NCI-H128 (cell line): ENCODE measurements around the gene FCHSD2.
"Not testable (repeated sequence)": the region's sequence is repeated elsewhere in the genome, so short reads cannot be mapped to it uniquely, and the experiment has no call there.

Experiments
- DNase-seq: peaks from one replicate; lab custom pipeline; 2025; ENCODE audit not compliant: unreplicated experiment; lab: John Stamatoyannopoulos, UW

FCHSD2 gene

GRCh38 chr11:73126804-73127480 is 15.2 kb downstream of the FCHSD2 start:
- no peak for DNase-seq

DNA sequence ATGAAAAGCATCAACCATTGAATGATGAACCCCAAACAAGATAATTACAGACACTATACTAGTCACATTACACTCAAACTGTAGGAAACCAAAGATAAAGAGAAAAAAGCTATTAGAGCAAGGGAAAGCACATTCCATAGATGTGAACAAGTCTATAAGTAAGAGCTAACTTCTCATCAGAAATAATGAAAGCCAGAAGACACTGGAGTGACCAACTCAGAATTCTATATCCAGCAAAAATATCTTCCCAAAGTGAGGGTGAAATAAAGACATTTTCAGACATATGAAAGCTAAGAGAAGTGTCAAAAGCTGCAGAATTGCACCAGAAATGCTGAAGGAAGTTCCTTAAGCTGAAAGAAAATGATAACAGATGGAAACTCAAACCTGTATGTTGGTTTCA is 17.3 kb downstream of the FCHSD2 start:
- DNase-seq, result no peak

- not testable (repeated sequence) for DNase-seq
Observed at GRCh38 chr11:73123892-73124291, 18.2 kb downstream of the FCHSD2 start.

GRCh38 chr11:73121692-73122091 is 20.4 kb downstream of the FCHSD2 start:
- no peak for DNase-seq

DNA sequence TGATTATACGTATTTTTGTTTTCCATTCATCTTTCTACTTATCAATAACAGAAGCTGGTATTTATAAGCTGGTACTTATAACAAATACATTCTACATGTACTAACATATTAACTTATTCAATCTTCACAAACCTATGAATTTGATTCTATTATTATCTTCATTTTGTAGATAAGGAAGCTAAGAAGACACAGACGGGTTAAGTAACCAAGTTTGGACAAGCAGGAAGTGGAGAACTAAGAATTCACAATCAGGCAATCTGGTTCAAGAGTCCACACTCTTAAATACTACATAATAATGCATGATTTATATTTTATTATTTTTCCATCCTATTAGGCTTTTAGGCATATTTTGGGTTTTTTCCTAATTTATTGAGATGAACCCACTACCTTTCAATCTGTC is 25.0 kb downstream of the FCHSD2 start:
- no peak for DNase-seq

DNA sequence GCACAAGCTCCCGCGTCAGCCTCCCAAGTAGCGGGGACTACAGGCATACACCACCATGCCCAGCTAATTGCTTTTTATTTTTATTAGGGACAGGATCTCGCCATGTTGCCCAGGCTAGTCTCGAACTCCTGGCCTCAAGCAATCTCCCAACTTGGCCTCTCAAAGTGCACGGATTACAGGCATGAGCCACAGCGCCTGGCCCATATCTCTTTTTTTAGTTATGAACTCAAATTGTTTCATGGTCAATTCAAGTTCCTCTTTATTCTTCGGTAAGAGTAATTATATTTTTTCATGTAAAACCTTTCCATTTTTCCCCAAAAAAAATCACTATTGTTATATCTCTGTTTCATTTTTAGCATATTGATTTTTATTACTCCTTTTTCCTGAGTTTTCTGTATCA is 25.5 kb downstream of the FCHSD2 start:
- no peak for DNase-seq

- DNase-seq, result no peak
Observed at GRCh38 chr11:73114835-73115220, 27.3 kb downstream of the FCHSD2 start.

DNA sequence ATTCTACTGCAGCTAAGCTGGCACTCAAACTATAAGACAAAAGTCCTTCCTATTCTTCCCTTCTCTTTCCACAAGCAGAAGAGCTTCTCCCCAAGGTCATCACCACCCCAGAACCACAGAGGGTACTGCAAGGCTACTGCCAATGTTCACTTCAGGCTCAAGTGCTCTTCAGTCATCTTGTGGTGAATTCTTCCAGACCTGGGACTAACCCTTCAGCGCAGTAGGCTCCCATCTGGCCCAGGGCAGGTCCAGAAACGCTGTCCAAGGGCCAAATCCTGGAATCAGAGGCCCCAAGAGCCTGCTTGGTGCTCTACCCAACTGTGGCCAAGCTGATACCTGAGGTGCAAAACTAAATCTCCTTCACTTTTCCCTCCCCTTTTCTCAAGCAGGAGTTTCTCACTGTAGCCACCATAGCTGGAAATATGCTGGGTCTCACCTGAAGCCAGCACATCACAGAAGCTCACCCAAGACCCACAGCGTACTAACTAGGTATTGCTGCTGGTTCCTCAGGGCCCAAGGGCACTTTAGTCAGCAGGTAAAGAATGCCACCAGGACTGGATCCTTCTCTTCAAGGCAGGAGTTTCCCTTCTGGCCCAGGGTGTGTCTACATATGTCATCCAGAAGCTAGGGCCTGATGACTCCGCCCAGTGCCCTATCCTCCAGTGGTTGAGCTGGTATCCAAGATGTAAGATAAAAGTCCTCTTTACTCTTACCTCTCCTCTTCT is 27.8 kb downstream of the FCHSD2 start:
- no peak for DNase-seq

DNA sequence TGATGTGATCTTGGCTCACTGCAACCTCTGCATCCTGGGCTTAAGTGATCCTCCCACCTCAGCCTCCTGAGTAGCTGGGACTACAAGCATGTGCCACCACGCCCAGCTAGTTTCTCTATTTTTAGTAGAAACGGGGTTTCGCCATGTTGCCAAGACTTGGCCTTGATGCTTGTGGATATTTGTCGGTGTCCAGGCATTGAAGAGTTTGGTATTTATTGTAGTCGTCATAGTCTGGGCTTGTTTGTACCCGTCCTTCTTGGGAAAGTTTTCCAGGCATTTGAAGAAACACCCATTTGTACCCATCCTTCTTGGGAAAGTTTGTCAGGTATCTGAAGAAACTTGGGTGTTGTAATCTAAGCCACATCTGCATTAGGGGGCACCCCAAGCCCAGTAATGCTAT is 28.7 kb downstream of the FCHSD2 start:
- no peak for DNase-seq

DNA sequence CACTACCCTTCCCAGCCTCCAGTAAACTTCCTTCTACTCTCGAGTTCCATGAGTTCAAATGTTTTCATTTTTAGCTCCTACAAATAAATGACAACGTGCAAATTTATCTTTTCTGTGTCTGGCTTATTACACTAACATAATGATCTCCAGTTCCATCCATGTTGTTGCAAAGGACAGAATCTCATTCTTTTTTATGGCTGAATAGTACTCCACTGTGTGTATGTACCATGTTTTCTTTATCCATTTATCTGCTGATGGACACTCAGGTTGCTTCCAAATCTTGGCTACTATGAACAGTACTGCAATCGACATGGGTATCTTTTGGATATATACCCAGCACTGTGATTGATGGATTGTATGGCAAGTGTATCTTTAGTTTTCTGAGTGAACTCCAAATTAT is 34.5 kb downstream of the FCHSD2 start:
- DNase-seq, result no peak

- DNase-seq, result no peak
Observed at GRCh38 chr11:73106347-73106746, 35.8 kb downstream of the FCHSD2 start.

DNA sequence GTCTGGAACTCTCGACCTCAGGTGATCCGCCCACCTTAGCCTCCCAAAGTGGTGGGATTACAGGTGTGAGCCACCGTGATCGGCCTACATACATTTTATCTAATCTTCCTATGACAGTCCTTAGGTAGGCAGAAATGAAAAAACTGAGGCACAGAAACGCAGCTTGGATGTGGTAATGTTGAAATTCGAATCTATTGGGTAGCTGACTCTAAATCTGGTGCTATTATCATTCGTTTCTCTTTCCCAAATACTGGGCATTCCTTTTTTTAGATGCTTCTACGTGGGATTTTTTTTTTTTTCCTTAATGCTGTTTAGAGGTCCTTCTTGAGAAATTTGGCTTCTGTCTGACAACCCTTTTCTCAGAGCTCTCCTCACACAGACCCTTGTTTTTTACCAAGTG is 41.5 kb downstream of the FCHSD2 start:
- DNase-seq, result no peak

- DNase-seq, result no peak
Observed at GRCh38 chr11:73099512-73100266, 42.4 kb downstream of the FCHSD2 start.

DNA sequence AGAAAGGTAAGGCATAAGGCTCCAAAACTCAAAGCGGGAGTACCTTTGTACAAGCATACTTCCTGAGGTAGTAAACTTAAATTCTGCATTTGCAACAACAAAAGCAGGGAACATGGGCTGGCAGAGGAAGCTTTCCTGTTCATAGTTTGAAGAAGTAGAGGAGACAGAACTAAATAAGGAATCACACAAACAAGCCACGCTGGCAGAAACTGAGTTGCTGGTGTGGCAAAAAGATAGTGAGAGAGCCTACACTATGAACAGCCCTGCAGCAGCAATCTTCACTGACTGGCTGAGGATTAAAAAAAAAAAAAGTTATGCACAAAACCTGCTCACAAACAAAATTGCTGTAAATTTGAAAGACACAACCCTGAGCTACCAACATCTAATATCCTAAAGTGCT is 46.5 kb downstream of the FCHSD2 start:
- DNase-seq, result no peak

- DNase-seq, result no peak
Observed at GRCh38 chr11:73091521-73092305, 50.4 kb downstream of the FCHSD2 start.

- DNase-seq, result no peak
Observed at GRCh38 chr11:73087730-73088129, 54.4 kb downstream of the FCHSD2 start.

- no peak for DNase-seq
Observed at GRCh38 chr11:73085189-73085875, 56.8 kb downstream of the FCHSD2 start.

DNA sequence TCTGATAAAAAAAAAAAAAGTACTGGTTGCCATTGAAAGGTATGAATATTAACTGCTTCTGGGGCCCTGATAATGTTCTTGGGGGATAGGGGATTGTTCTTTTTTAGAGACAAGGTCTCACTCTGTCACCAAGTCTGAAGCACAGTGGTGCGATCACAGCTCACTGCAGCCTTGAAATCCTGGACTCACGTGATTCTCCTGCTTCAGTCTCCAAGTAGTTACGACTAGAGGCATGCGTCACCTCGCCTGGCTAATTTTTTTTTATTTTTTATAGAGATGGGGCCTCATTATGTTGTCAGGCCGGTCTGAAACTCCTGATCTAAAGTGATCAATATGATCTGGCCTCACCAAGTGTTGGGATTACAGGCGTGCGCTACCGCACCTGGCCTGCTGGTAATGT is 63.5 kb downstream of the FCHSD2 start:
- DNase-seq, result no peak

- no peak for DNase-seq
Observed at GRCh38 chr11:73077454-73077853, 64.7 kb downstream of the FCHSD2 start.

DNA sequence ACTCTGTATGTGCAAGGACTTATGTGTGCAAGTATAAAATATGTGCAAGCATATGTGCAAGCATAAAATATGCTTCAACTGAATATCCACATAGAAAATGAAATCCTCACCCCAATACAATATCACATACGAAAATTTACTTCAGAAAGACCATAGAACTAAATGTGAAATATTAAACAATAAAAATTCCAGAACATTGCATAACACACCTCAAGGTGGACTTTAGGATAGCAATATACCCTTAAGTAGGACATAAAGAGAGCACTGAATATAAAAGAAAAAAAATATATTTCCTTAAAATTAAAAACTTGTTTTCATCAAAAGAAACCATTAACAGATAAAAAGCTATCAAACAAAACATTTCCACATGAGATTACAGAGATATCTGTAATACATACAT is 67.8 kb downstream of the FCHSD2 start:
- no peak for DNase-seq
